Astrocyte (in vitro differentiated cells and primary cell): ENCODE data around the gene IL1RAP. TPM values are rescaled to one million over a fixed set of nuclear protein-coding genes. Genes with fewer than 3 reads are reported as not detected.

Experiments used
- DNase-seq: peaks from one replicate; pipeline ENCODE4 v3.0.0-alpha.2; 2010; ENCODE audit warnings: low read depth
- FAIRE-seq: peaks from 2 replicates; lab custom pipeline; 2011; peaks lifted over from hg19 to GRCh38; lab: Jason Lieb, UNC
- H2AFZ ChIP-seq: 2 replicates; pipeline ENCODE4 v1.6.0; 2012; ENCODE audit warnings: low read depth, low read length, inconsistent platforms
- H3K27ac ChIP-seq: 2 replicates; pipeline ENCODE4 v1.5.1; 2011; ENCODE audit warnings: low read depth, low read length, inconsistent platforms
- H3K27me3 ChIP-seq: 2 replicates; pipeline ENCODE4 v1.6.0; 2011; ENCODE audit warnings: low read length, inconsistent platforms; ENCODE audit not compliant: insufficient read depth
- H3K36me3 ChIP-seq: 2 replicates; pipeline ENCODE4 v1.5.1; 2011; ENCODE audit warnings: low read length, inconsistent platforms; ENCODE audit not compliant: insufficient read depth
- H3K4me1 ChIP-seq: 2 replicates; pipeline ENCODE4 v1.5.1; 2011; ENCODE audit warnings: low read length, inconsistent platforms; ENCODE audit not compliant: insufficient read depth
- H3K4me2 ChIP-seq: 2 replicates; pipeline ENCODE4 v1.6.0; 2012; ENCODE audit warnings: low read length, inconsistent platforms
- H3K4me3 ChIP-seq: 2 replicates; pipeline ENCODE4 v1.5.1; 2011; ENCODE audit warnings: low read depth, mild to moderate bottlenecking, low read length, inconsistent platforms; ENCODE audit not compliant: insufficient read depth
- H3K79me2 ChIP-seq: 2 replicates; pipeline ENCODE4 v1.6.0; 2012; ENCODE audit warnings: mild to moderate bottlenecking, low read length, inconsistent platforms; ENCODE audit not compliant: insufficient read depth
- H3K9ac ChIP-seq: 2 replicates; pipeline ENCODE4 v1.6.0; 2012; ENCODE audit warnings: mild to moderate bottlenecking, low read length, inconsistent platforms
- H3K9me3 ChIP-seq: 2 replicates; pipeline ENCODE4 v1.5.1; 2012; ENCODE audit warnings: low read depth, mild to moderate bottlenecking, low read length, inconsistent platforms; ENCODE audit not compliant: insufficient read depth
- H4K20me1 ChIP-seq: 2 replicates; pipeline ENCODE4 v1.6.0; 2012; ENCODE audit warnings: low read length, inconsistent platforms; ENCODE audit not compliant: insufficient read depth
- H3K27ac Mint-ChIP-seq: one replicate; pipeline ENCODE4 v1.8.0; 2021; ENCODE audit warnings: mild to moderate bottlenecking, mixed read lengths; ENCODE audit not compliant: unreplicated experiment
- H3K27me3 Mint-ChIP-seq: one replicate; pipeline ENCODE4 v1.8.0; 2021; ENCODE audit warnings: low read depth, mixed read lengths; ENCODE audit not compliant: unreplicated experiment
- H3K36me3 Mint-ChIP-seq: one replicate; pipeline ENCODE4 v1.8.0; 2021; ENCODE audit warnings: low read depth, mixed read lengths; ENCODE audit not compliant: unreplicated experiment
- H3K4me1 Mint-ChIP-seq: one replicate; pipeline ENCODE4 v1.8.0; 2021; ENCODE audit warnings: low read depth, mixed read lengths; ENCODE audit not compliant: unreplicated experiment
- H3K4me3 Mint-ChIP-seq: one replicate; pipeline ENCODE4 v1.8.0; 2021; ENCODE audit warnings: mild to moderate bottlenecking, moderate library complexity, mixed read lengths; ENCODE audit not compliant: unreplicated experiment
- H3K9me3 Mint-ChIP-seq: one replicate; pipeline ENCODE4 v1.8.0; 2021; ENCODE audit warnings: mild to moderate bottlenecking, mixed read lengths; ENCODE audit not compliant: unreplicated experiment
- EZH2 ChIP-seq: IDR thresholded peaks from 2 replicates; pipeline ENCODE4 v1.6.1; 2012; ENCODE audit warnings: mild to moderate bottlenecking, low read length, inconsistent platforms; ENCODE audit not compliant: insufficient read depth
- total RNA-seq: library from RNA; stranded (reverse); gene quantifications from 2 replicates; pipeline ENCODE4 v1.2.1, GENCODE V29; 2021
- TF ChIP-seq, protein P1 (sequence below): IDR thresholded peaks from 2 replicates; pipeline ENCODE4 v1.5.1; 2011; ENCODE audit warnings: low read depth, mild to moderate bottlenecking, inconsistent platforms, low read length, moderate library complexity; ENCODE audit not compliant: insufficient read depth

The IL1RAP gene
- total RNA-seq, 1 donor from 2014 or later: 19.4 TPM

DNA sequence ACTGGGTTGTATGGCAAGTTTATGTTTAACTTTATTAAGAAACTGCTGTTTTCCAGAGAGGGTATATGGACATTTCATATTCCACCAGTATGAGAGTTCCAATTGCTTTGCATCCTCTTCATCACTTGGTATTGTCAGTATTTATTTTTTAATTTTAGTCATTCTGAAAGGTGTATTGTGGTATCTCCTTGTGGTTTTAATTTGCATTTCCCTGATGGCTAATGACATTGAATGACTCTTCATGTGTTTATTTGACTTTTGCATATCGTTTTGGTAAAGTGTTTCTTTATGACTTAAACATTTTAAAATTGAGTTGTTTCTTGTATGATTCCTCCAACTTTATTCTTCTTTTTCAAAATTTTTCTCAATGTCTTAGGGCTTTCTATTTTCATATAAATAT is 44.4 kb downstream of the IL1RAP start:
- H3K4me1 ChIP-seq: no peaks in the 10 kb centered on the region
- Mint-ChIP-seq H3K27ac (no peak overlapping the region), H3K4me3 (no peak overlapping the region), H3K9me3 (no peaks in the 10 kb centered on the region), H3K4me1 (peaks cover 16% of the 10 kb centered on the region), H3K27me3 (no peaks in the 10 kb centered on the region), H3K36me3 (peaks cover 8% of the 10 kb centered on the region)
- TF ChIP-seq, protein P1, sequence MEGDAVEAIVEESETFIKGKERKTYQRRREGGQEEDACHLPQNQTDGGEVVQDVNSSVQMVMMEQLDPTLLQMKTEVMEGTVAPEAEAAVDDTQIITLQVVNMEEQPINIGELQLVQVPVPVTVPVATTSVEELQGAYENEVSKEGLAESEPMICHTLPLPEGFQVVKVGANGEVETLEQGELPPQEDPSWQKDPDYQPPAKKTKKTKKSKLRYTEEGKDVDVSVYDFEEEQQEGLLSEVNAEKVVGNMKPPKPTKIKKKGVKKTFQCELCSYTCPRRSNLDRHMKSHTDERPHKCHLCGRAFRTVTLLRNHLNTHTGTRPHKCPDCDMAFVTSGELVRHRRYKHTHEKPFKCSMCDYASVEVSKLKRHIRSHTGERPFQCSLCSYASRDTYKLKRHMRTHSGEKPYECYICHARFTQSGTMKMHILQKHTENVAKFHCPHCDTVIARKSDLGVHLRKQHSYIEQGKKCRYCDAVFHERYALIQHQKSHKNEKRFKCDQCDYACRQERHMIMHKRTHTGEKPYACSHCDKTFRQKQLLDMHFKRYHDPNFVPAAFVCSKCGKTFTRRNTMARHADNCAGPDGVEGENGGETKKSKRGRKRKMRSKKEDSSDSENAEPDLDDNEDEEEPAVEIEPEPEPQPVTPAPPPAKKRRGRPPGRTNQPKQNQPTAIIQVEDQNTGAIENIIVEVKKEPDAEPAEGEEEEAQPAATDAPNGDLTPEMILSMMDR: no peak
- no peak for TF ChIP-seq EZH2
- DNase-seq: no peak
- no peaks in the 10 kb centered on the region for H3K36me3 ChIP-seq
- no peak overlapping the region for H2AFZ ChIP-seq
- no peak overlapping the region for H3K4me3 ChIP-seq
- no peak overlapping the region for H3K4me2 ChIP-seq
- H3K27ac ChIP-seq: no peak overlapping the region
- H3K27me3 ChIP-seq: no peaks in the 10 kb centered on the region
- no peaks in the 10 kb centered on the region for H3K9me3 ChIP-seq
- FAIRE-seq: no peak
- no peaks in the 10 kb centered on the region for H3K79me2 ChIP-seq
- H3K9ac ChIP-seq: no peak overlapping the region
- no peaks in the 10 kb centered on the region for H4K20me1 ChIP-seq

DNA sequence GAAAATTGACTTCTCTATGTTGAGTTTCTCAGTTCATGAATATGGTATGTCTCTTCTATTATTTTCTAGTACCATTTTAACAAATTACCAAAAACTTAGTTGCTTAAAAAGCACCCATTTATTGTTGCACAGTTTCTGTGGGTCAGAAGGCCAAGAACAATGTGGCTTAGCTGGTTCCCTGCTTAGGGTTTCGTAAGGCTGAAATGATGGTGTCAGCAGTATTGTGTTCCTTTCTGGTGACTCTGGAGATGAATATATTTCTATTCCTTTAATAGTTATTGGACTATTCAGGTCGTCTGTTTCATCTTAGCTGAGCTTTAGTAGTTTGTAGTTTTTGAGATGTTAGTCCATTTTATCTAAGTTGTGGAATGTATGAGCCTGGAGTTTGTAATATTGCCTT is 44.9 kb downstream of the IL1RAP start:
- H3K4me3 Mint-ChIP-seq: no peak overlapping the region
- Histone ChIP-seq H3K4me3 (no peak overlapping the region), H3K4me1 (no peaks in the 10 kb centered on the region), H3K4me2 (no peak overlapping the region), H3K9me3 (no peaks in the 10 kb centered on the region), H3K36me3 (no peaks in the 10 kb centered on the region), H3K79me2 (no peaks in the 10 kb centered on the region), H3K9ac (no peak overlapping the region), H3K27ac (no peak overlapping the region), H2AFZ (no peak overlapping the region), H3K27me3 (no peaks in the 10 kb centered on the region), H4K20me1 (no peaks in the 10 kb centered on the region)
- DNase-seq: no peak
- no peaks in the 10 kb centered on the region for H3K27me3 Mint-ChIP-seq
- no peaks in the 10 kb centered on the region for H3K9me3 Mint-ChIP-seq
- H3K4me1 Mint-ChIP-seq: peaks cover 21% of the 10 kb centered on the region
- no peak overlapping the region for H3K27ac Mint-ChIP-seq
- H3K36me3 Mint-ChIP-seq: peaks cover 7% of the 10 kb centered on the region
- FAIRE-seq: no peak
- TF ChIP-seq EZH2: no peak
- TF ChIP-seq, protein P1: no peak

DNA sequence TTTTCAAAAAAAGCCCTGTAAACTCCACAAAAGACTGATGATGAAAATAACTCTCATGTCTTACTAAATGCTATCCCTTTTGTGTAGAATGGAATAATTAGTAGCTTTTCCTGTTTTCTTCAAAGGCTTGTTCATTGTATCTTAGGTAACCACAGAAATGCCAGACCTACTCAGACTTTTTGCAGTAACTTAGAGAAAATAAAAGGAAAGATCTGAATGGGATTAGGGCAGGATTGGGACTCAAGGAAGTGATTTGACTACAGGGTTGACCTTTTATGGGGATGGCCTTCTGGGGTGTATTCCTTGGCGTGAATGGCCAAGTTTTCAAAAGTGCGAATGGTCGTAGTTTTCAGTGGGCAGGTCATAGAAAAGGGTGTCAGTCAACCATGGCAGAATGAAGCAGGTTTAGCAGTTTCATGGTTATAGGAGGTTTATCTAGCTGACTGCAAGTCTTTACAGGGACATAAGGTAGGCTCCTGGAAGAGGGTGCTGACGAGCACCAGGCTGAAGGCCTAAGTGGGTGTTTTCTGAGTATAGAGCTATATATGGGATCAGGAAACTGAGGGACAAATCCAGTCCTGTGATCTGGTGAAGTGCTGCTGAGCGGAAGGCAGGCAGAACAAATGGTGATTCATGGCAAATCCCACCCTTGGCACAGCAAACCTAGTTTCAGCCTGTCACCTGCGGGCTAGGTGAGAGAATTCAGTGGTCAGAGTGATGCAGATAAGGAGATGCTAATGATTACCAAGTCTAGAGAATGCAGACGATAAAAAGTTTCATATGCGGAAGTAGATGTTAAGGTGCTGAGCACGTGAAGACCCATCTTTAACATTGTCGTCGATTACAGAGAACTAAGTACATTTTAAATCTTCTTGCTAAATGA is 46.4 kb downstream of the IL1RAP start:
- H3K4me3 ChIP-seq: no peak overlapping the region
- H3K27ac ChIP-seq: no peak overlapping the region
- Mint-ChIP-seq H3K4me1 (peaks cover 24% of the 10 kb centered on the region), H3K9me3 (no peaks in the 10 kb centered on the region), H3K36me3 (peaks cover 7% of the 10 kb centered on the region), H3K4me3 (no peak overlapping the region), H3K27ac (no peak overlapping the region), H3K27me3 (no peaks in the 10 kb centered on the region)
- DNase-seq: no peak
- no peak overlapping the region for H3K4me2 ChIP-seq
- no peaks in the 10 kb centered on the region for H4K20me1 ChIP-seq
- H2AFZ ChIP-seq: no peak overlapping the region
- TF ChIP-seq, protein P1: no peak
- no peak for TF ChIP-seq EZH2
- FAIRE-seq: no peak
- no peaks in the 10 kb centered on the region for H3K9me3 ChIP-seq
- no peaks in the 10 kb centered on the region for H3K79me2 ChIP-seq
- no peak overlapping the region for H3K9ac ChIP-seq
- no peaks in the 10 kb centered on the region for H3K36me3 ChIP-seq
- H3K27me3 ChIP-seq: no peaks in the 10 kb centered on the region
- no peaks in the 10 kb centered on the region for H3K4me1 ChIP-seq
